Measurements from ENCODE around the gene S100A8.

DNA sequence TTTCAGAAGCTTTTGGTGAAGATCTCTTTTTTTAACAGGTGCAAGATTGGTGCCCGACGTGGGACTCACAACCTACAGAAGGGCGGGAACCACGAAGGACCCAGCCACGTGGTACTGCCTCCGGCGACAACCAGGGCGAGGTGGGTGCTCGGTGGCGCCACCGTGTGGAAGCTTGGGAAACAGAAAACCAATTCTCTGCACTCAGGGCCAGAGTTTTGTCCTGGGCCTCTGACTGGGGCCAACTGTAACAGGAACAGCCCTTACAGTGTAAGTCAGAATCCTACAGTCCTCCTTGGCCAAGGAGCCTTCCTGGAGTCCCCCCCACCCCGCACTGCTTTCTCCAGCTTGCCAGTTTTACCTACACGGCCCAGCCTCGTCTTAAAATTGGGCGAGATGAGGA is 13.9 kb upstream of the S100A8 start:
- TF ChIP-seq, protein P1, sequence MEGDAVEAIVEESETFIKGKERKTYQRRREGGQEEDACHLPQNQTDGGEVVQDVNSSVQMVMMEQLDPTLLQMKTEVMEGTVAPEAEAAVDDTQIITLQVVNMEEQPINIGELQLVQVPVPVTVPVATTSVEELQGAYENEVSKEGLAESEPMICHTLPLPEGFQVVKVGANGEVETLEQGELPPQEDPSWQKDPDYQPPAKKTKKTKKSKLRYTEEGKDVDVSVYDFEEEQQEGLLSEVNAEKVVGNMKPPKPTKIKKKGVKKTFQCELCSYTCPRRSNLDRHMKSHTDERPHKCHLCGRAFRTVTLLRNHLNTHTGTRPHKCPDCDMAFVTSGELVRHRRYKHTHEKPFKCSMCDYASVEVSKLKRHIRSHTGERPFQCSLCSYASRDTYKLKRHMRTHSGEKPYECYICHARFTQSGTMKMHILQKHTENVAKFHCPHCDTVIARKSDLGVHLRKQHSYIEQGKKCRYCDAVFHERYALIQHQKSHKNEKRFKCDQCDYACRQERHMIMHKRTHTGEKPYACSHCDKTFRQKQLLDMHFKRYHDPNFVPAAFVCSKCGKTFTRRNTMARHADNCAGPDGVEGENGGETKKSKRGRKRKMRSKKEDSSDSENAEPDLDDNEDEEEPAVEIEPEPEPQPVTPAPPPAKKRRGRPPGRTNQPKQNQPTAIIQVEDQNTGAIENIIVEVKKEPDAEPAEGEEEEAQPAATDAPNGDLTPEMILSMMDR (IDR thresholded peaks at IDR 0.05) = peak; percentile 52
- TF ChIP-seq EZH2 (IDR thresholded peaks at IDR 0.05) (no peak), EZH2phosphoT487 (IDR thresholded peaks at IDR 0.05) (no peak)
